Epidermal melanocyte (primary cell): ENCODE data around the gene GATA2.

Experiments
- DNase-seq: peaks from one replicate; pipeline ENCODE4 v3.0.0; 2011; ENCODE audit warnings: low spot score; ENCODE audit not compliant: insufficient read length

GATA2 gene

GRCh38 chr3:128456776-128457715 is 36.0 kb downstream of the GATA2 start:
- no peak for DNase-seq

- no peak for DNase-seq
Observed at GRCh38 chr3:128455786-128456748, 36.9 kb downstream of the GATA2 start.

GRCh38 chr3:128455116-128455515 is 37.9 kb downstream of the GATA2 start:
- DNase-seq, result no peak

GRCh38 chr3:128454310-128454618 is 38.7 kb downstream of the GATA2 start:
- no peak for DNase-seq

- no peak for DNase-seq
Observed at GRCh38 chr3:128453501-128454309, 39.3 kb downstream of the GATA2 start.

GRCh38 chr3:128452678-128453275 is 40.2 kb downstream of the GATA2 start:
- no peak for DNase-seq

GRCh38 chr3:128452120-128452519 is 40.9 kb downstream of the GATA2 start:
- DNase-seq, result no peak

- no peak for DNase-seq
Observed at GRCh38 chr3:128449111-128449638, 43.8 kb downstream of the GATA2 start.

GRCh38 chr3:128448491-128448890 is 44.5 kb downstream of the GATA2 start:
- no peak for DNase-seq

- DNase-seq, result no peak
Observed at GRCh38 chr3:128447561-128448013, 45.4 kb downstream of the GATA2 start.

- DNase-seq, result no peak
Observed at GRCh38 chr3:128446821-128447220, 46.2 kb downstream of the GATA2 start.

GRCh38 chr3:128445357-128445756 is 47.6 kb downstream of the GATA2 start:
- DNase-seq, result no peak

- no peak for DNase-seq
Observed at GRCh38 chr3:128443771-128444170, 49.2 kb downstream of the GATA2 start.

- DNase-seq, result no peak
Observed at GRCh38 chr3:128442949-128443348, 50.1 kb downstream of the GATA2 start.

- DNase-seq, result no peak
Observed at GRCh38 chr3:128442070-128442469, 50.9 kb downstream of the GATA2 start.

GRCh38 chr3:128439226-128439625 is 53.8 kb downstream of the GATA2 start:
- no peak for DNase-seq

GRCh38 chr3:128438488-128439072 is 54.4 kb downstream of the GATA2 start:
- no peak for DNase-seq

- no peak for DNase-seq
Observed at GRCh38 chr3:128436214-128436613, 56.8 kb downstream of the GATA2 start.

- DNase-seq, result no peak
Observed at GRCh38 chr3:128435561-128435960, 57.4 kb downstream of the GATA2 start.

- no peak for DNase-seq
Observed at GRCh38 chr3:128435058-128435457, 57.9 kb downstream of the GATA2 start.
